NCI-H345 treated with DMSO at 0.1 percent for 48 hours (cell line): ENCODE results near the gene GNA14.
"Not testable (repeated sequence)": the region's sequence is repeated elsewhere in the genome, so short reads cannot be mapped to it uniquely, and the experiment has no call there.

Source experiments
- DNase-seq: peaks from one replicate; lab custom pipeline; 2025; ENCODE audit not compliant: unreplicated experiment; lab: John Stamatoyannopoulos, UW

The GNA14 gene

DNA sequence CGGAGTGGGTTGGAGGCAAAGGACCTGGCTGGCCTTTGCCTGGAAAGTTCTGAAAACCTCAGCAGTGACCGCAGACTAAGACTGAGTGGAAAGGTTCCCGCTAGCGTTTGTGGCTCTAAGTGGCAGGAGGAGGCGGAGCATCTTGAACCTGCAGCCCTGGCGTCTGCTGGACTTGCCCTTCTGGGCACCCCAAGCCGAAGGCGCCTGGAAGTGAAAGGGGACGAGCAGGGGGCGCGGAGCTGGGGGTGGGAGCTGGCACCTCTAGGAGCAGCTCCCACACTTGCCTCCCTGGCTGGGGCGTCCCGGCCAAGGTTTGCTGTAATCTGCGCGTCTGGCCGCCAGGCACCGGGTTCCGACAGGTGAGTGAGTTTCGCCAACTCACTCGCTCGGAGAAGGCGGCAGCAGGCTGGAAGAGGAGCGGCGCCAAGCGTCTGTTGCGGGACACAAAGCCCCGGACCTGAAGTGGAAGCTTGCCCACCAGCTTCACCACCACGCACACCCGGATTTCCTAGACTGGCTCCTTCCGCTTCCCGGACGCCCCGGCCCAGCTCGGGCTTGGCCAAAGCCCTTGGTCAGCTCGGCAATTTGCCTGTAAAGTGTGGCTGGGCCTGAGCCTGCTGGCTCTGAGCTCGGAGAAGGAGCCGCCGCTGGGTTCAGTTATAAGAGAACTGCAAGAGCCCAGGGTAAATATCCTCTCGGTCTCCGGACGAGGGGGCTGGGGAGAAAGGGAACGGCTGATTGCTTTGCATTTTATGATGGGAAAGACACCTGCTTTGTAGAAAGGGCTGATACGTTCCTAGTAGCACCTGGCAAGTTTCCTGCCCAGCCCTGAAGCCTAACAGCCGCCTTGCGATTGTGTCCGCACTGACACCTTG is at the start of gene GNA14:
Gene GNA14 (minus strand): TSS at position 89 of the 875 bp plus-strand sequence. CDS start 529 bp downstream, outside the sequence.
- DNase-seq = no peak

DNA sequence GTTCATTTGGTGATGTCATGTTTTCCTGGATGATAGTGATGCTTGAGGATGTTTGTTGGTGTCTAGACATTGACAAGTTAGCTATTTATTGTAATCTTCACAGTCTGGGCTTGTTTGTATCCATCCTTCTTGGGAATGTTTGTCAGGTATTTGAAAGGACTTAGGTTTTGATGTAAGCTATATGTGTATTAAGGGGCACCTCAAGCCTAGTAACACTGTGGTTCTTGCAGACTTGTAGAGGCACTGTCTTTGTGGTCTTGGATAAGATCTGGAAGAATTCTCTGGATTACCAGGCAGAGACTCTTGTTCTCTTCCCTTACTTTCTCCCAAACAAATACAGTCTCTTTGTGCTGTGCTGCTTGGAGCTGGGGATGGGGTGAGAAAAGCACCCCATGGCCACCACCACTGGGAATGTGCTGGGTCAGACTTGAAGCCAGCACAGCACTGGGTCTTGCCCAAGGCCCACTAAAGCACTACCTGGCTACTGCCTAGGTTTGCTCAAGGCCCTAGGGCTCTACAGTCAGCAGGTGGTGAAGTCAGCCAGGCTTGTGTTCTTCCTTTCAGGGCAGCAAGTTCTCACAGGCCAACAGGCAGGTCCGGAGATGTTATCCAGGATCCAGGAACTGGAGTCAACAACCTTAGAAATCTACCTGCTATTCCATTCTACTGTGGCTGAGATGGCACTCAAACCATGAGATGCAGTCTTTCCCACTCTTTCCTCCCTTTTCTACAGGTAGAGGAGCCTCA is 49.3 kb upstream of the GNA14 start:
- DNase-seq = no peak

DNA sequence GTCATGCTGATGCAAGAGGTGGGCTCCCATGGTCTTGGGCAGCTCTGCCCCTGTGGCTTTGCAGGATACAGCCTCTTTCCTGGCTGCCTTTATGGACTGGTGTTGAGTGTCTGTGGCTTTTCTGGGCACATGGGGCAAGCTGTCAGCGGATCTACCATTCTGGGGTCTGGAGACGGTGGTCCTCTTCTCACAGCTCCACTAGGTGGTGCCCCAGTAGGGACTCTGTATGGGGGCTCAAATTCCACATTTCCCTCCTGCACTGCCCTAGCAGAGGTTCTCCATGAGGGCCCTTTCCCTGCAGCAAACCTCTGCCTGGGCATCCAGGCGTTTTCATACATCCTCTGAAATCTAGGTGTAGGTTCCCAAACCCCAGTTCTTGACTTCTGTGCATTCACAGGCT is 42.6 kb upstream of the GNA14 start:
- not testable (repeated sequence) for DNase-seq

DNA sequence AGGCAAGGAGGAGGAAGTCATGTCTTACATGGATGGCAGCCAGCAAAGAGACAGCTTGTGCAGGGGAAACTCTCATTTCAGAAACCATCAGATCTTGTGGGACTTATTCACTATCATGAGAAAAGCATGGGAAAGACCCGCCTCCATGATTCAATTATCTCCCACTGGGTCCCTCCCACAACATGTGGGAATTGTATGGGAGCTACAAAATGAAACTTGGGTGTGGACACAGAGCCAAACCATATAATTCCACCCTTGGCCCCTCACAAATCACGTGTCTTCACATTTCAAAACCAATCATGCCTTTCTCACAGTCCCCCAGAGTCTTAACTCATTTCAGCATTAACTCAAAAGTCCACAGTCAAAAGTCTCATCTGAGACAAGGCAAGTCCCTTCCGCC is 42.0 kb upstream of the GNA14 start:
- DNase-seq = not testable (repeated sequence)

DNA sequence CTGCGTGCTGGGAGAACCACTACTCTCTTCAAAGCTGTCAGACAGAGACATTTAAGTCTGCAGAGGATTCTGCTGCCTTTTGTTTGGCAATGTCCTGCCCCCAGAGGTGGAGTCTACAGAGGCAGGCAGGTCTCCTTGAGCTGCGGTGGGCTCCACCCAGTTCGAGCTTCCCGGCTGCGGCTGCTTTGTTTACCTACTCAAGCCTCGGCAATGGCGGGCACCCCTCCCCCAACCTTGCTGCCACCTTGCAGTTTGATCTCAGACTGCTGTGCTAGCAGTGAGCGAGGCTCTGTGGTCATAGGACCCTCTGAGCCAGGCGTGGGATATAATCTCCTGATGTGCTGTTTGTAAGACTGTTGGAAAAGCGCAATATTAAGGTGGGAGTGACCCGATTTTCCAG is 39.6 kb upstream of the GNA14 start:
- not testable (repeated sequence) for DNase-seq

DNA sequence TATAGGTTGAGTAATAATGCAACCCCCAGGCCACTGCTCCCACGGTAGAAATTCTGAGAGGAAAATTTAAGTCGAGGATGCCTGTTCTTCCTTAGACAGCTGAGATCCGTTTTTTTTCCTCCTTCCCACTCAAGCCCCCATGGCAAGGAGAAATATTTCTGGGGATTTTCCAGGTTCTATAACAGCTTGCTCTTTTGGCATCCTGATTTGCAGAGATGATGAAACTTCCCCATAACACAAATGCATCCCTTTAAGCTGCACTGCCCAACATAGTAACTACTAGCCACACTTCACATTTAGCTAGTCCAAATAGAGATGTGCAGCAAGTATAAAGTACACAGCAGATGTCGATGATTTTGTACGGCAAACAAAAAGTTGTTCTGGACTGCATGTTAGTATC is 32.5 kb upstream of the GNA14 start:
- no peak for DNase-seq

DNA sequence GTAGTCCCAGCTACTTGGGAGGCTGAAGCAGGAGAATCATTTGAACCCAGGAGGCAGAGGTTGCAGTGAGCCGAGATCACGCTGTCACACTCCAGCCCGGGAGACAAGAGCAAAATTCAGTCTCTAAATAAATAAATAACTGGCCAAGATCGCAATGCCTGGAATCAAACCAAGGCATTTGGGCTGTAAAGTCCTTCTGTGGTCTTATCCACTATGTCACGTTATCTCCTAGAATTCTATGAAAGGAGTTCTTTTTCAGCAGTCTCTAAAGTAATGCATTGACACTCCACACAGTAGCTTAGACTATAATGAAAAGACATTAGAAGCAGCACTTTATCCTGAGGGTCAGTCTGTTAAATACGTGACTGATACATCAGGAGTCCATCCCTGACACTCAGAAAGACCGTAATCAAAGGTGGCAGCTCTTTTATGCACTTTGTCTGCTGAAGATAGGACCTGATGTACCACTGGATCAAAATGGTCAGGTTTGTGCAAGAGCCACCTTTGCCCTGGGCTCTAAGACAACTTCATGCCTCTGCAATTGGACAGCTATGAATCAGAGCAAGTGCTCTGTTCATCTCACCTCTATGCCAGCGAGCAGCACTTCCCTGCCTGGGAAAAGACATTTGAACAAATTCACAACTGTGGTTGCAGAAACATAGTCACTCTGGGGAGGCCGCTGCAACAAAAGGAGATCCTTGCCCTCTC is 31.7 kb upstream of the GNA14 start:
- DNase-seq = no peak

DNA sequence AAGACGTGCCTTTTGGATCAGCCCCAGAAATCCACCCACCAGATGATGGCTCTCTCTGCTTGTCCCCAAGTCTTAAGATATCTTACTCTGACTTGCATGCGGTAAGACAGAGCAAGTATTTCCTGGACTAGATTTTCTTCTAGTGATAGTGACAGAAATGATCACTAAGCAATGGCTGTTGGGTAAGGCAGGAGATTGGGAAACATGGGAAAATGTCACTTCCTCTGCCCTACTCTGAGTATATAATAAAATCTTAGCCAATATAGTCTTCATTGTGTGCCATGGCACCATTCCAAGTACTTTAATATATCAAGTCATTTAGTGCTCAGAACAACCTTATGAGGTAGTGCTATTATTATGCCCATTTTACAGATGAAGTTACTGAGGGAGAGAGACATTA is 31.0 kb upstream of the GNA14 start:
- no peak for DNase-seq

DNA sequence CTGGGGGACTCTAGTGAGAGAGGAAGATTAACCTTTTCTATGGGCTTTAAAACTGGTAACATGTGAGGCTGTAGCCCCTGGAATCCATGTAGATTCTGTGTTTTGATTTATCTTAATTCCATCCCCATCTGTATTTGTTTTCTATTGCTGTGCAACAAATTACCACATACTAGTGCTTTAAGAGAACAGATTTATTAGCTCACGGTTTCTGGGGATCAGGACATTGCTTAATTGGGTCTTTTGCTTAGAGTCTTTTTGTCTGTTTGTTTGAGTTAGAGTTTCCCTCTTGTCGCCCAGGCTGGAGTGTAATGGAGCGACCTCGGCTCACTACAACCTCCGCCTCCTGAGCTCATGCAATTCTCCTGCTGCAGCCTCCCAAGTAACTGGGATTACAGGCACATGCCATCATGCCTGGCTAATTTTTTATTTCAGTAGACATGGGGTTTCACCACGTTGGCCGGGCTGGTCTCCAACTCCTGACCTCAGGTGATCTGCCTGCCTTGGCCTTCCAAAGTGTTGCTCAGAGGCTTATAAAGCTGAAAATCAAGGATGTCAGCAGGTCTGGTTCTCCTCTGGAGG is 29.9 kb upstream of the GNA14 start:
- DNase-seq = no peak

DNA sequence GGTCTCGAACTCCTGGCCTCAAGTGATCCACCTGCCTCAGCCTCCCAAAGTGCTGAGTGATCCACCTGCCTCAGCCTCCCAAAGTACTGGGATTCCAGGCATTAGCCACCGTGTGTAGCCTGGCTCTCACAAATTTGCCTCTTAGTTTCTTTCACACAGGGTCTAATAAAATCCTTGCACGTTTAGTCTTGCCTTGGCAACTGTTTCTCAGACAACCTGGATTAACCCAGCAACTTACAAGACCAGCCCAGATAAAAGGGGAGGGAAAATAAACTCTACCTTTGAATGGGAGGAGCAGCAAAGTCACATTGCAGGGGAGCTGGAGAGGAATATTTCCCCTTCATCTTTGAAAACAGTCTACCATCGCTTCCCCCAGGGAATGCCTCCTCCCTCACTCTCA is 29.3 kb upstream of the GNA14 start:
- no peak for DNase-seq

DNA sequence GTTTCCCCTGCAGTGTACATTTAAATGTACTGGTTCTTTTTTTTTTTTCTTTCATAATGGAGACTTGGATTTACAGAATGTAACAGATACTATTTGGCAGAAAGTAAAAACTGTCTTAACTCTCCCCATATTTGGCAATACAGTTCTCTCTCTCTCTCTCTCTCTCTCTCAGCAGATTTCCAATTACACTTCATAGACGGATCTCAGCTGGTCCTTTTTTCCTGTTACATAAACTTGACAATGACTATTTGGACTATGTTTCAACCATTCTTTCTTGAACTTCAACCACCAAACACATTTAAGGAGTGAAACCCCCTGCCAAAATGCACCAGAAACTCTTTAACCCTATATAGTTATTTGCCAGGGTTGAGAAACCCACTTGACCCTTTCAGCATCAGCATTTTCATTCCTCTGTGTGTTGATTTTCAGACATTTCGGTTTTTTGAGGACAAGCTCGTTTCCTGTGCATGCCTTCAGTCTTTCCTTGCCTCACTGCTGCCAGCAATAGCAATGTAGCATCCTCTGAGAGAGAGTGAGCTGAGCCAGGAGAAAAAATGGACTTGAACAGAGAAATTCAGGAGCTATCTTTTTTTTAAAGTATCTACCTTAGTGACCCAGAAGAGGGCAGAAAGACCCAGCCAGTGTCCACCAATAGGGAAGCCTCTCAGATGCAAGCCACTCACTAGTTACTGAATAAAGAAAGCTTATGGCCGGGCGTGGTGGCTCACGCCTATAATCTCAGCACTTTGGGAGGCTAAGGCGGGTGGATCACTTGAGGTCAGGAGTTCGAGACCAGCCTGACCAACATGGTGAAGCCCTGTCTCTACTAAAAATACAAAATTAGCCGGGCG is 26.0 kb upstream of the GNA14 start:
- no peak for DNase-seq

DNA sequence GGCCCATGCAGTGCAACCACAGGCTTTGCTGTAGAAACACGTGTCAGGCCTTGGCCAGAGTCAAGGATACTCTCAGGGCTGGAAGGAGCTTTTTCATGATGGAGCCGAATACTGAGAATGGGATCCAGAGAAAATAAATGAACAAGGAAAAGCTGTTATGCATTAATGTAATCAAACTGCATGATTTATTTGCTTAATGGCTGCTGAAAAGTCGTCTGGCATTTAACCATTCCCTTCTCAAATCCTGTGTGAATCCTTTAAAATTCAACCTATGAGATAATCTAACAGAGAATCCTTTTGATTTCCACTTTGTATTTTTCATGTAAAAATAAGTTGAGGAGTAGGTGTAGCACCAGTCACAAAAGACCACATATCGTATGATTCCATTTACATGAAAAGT is 24.1 kb upstream of the GNA14 start:
- DNase-seq = no peak

DNA sequence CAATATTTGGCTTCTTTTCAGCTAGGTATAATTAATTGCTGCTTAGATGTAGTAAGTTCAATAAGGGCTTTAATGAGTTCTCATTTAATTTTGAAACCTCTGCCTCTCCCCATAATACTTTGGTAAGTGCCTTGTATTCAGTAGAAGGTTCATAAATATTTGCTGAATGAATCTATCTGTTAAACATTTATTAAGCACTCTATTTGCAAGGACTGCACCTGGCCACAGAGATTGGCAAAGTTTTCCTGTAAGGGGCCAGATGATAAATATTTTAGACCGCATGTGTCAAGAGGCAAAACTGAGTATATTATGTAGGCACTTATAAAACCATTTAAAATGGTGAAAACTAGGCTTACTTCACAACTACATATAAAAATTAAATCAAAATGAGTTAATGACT is 19.0 kb upstream of the GNA14 start:
- no peak for DNase-seq

DNA sequence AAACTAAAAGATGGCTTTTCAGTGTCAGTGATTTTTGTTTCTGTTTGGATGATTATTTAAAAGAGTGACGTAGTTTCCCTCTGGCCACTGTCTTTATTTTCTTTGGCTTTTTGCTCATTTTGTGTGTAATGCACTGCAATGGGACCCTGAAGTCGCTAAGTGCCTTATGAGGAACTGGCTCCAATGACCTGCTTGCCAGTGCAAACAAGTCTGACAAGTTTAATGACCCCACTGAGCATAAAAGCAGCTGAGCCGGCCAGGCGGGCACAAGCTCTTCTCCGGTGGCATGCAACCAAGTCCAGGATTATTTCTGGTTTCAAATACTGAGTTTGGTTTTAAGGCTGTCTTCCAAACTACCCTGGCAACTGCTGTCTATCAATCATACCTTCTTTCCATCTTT is 15.6 kb upstream of the GNA14 start:
- no peak for DNase-seq

DNA sequence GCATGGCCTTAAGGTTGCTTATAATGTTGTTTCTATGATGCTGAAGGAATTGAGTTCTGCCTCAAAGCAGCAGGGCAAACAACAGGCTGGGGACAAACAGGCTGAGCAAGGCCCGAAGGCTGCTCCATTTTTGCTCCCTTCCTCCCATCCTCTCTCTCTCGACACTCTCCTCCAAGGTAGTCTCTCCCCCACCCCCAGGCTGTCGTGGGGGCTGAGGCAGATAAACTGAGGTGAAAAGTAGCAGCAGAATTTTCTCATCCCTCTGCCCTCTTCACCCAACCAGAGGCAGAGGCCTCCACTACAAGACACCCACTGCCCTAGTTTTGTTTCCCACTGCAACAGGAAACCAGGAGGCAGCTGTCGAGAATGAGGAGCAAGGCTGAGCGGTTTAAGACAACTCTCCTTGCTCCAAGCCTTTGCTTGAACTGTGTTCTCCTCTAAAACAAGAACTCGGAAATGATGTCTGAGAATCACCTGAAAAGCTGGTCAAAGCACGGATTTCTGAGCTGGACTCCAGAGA is 13.5 kb upstream of the GNA14 start:
- DNase-seq = no peak

DNA sequence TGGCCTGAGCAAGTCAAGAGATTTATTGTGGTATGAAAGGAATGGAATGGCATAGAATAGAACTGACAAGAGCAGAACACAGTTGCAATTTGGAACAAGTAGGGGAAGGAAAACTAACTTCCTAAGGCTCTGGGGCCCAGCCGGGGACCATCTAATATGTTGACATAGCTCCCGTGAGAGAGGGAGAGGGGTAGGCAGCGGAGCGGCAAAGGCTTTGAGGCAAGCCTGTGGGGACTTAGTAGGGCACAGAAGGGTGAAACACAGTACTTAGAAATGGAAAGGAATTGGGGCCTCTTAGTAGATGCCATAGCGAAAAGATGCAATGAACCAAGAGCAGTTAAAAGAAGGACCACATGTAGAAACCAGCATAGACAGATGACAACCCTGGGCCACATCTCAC is 11.8 kb upstream of the GNA14 start:
- no peak for DNase-seq

DNA sequence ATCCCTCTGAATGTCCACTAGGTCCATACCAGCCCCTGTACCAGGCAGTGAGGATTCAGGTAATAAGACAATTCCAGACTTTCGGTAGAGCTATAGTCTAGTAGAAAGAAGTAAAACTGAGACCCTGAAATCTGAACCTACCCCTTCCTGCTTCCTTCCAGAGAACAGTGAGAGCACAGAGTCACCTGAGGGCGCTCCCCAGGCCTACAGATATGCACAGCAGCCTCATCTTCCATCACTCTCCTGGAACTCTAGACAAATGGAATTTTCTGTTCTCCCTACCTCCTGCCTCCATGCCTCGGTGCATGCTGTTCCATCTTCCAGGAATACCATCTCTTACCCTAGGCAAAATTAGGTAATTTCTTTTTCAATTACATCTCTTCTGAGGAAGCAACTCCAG is 3.1 kb upstream of the GNA14 start:
- no peak for DNase-seq

DNA sequence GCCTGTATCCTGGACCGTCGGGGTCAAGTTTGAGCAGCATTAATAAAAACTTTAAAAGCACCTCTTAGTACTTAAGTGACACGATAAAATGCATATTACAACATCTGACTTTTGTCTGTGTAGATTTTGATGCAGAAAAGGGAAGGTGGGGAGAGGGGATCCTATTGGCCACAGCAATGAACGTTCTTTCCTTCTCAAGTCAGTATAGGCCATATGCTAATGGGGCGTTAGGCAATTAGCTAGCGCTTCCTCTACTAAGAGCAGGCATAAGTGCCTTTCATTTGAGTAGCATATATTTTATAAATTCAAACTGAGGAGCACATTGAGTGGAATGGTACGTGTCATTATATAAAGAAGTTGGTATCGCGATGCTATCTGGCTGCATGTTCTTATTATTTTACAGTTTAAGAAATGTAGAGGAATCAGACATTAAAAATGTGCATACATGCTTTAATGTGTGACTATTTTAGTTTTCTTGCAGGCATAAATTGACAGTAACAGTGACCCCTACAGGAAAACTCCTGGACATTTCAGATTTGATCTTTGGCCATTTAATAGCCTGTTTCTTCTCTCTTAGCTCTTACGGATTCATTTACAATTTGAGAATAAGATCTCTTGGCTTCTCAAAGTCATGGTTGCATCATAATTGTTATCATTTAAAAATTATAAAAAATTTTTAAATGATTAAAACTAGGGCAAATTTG is 1.1 kb upstream of the GNA14 start:
- no peak for DNase-seq
